Astrocyte (in vitro differentiated cells and primary cell): ENCODE results near the gene PRKCE. TPM values are rescaled to one million over a fixed set of nuclear protein-coding genes. Genes with fewer than 3 reads are reported as not detected.

ENCODE experiments used
- DNase-seq: peaks from one replicate; pipeline ENCODE4 v3.0.0-alpha.2; 2010; ENCODE audit warnings: low read depth
- FAIRE-seq: peaks from 2 replicates; lab custom pipeline; 2011; peaks lifted over from hg19 to GRCh38; lab: Jason Lieb, UNC
- H2AFZ ChIP-seq: 2 replicates; pipeline ENCODE4 v1.6.0; 2012; ENCODE audit warnings: low read depth, low read length, inconsistent platforms
- H3K27ac ChIP-seq: 2 replicates; pipeline ENCODE4 v1.5.1; 2011; ENCODE audit warnings: low read depth, low read length, inconsistent platforms
- H3K27me3 ChIP-seq: 2 replicates; pipeline ENCODE4 v1.6.0; 2011; ENCODE audit warnings: low read length, inconsistent platforms; ENCODE audit not compliant: insufficient read depth
- H3K36me3 ChIP-seq: 2 replicates; pipeline ENCODE4 v1.5.1; 2011; ENCODE audit warnings: low read length, inconsistent platforms; ENCODE audit not compliant: insufficient read depth
- H3K4me1 ChIP-seq: 2 replicates; pipeline ENCODE4 v1.5.1; 2011; ENCODE audit warnings: low read length, inconsistent platforms; ENCODE audit not compliant: insufficient read depth
- H3K4me2 ChIP-seq: 2 replicates; pipeline ENCODE4 v1.6.0; 2012; ENCODE audit warnings: low read length, inconsistent platforms
- H3K4me3 ChIP-seq: 2 replicates; pipeline ENCODE4 v1.5.1; 2011; ENCODE audit warnings: low read depth, mild to moderate bottlenecking, low read length, inconsistent platforms; ENCODE audit not compliant: insufficient read depth
- H3K79me2 ChIP-seq: 2 replicates; pipeline ENCODE4 v1.6.0; 2012; ENCODE audit warnings: mild to moderate bottlenecking, low read length, inconsistent platforms; ENCODE audit not compliant: insufficient read depth
- H3K9ac ChIP-seq: 2 replicates; pipeline ENCODE4 v1.6.0; 2012; ENCODE audit warnings: mild to moderate bottlenecking, low read length, inconsistent platforms
- H3K9me3 ChIP-seq: 2 replicates; pipeline ENCODE4 v1.5.1; 2012; ENCODE audit warnings: low read depth, mild to moderate bottlenecking, low read length, inconsistent platforms; ENCODE audit not compliant: insufficient read depth
- H4K20me1 ChIP-seq: 2 replicates; pipeline ENCODE4 v1.6.0; 2012; ENCODE audit warnings: low read length, inconsistent platforms; ENCODE audit not compliant: insufficient read depth
- H3K27ac Mint-ChIP-seq: one replicate; pipeline ENCODE4 v1.8.0; 2021; ENCODE audit warnings: mild to moderate bottlenecking, mixed read lengths; ENCODE audit not compliant: unreplicated experiment
- H3K27me3 Mint-ChIP-seq: one replicate; pipeline ENCODE4 v1.8.0; 2021; ENCODE audit warnings: low read depth, mixed read lengths; ENCODE audit not compliant: unreplicated experiment
- H3K36me3 Mint-ChIP-seq: one replicate; pipeline ENCODE4 v1.8.0; 2021; ENCODE audit warnings: low read depth, mixed read lengths; ENCODE audit not compliant: unreplicated experiment
- H3K4me1 Mint-ChIP-seq: one replicate; pipeline ENCODE4 v1.8.0; 2021; ENCODE audit warnings: low read depth, mixed read lengths; ENCODE audit not compliant: unreplicated experiment
- H3K4me3 Mint-ChIP-seq: one replicate; pipeline ENCODE4 v1.8.0; 2021; ENCODE audit warnings: mild to moderate bottlenecking, moderate library complexity, mixed read lengths; ENCODE audit not compliant: unreplicated experiment
- H3K9me3 Mint-ChIP-seq: one replicate; pipeline ENCODE4 v1.8.0; 2021; ENCODE audit warnings: mild to moderate bottlenecking, mixed read lengths; ENCODE audit not compliant: unreplicated experiment
- EZH2 ChIP-seq: IDR thresholded peaks from 2 replicates; pipeline ENCODE4 v1.6.1; 2012; ENCODE audit warnings: mild to moderate bottlenecking, low read length, inconsistent platforms; ENCODE audit not compliant: insufficient read depth
- total RNA-seq: library from RNA; stranded (reverse); gene quantifications from 2 replicates; pipeline ENCODE4 v1.2.1, GENCODE V29; 2021
- TF ChIP-seq, protein P1 (sequence below): IDR thresholded peaks from 2 replicates; pipeline ENCODE4 v1.5.1; 2011; ENCODE audit warnings: low read depth, mild to moderate bottlenecking, inconsistent platforms, low read length, moderate library complexity; ENCODE audit not compliant: insufficient read depth

PRKCE gene
- total RNA-seq, 1 donor from 2014 or later = 12.8 TPM

DNA sequence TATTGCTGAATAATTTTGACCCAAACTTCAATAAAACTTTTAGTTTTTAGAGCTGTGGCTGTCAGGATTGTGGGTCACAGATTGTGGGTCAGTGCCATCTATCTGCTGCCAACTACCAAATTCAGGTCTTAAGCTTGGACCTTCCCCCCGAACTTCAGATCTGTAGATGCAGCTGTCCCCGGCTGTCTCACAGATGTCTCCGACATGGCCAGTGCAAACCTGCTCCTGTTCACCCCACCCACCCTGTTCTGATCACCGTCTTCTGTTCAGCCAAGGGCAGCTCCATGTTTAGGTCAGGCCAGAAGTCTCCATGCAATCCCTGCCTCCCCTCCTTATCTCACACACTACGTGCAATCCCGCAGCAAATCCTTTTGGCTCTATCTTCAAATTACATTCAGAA, 175.0 kb downstream of the PRKCE start:
- Histone ChIP-seq H3K27me3 (no peaks in the 10 kb centered on the region), H3K4me2 (peak overlapping the region; percentile 25), H3K27ac (no peak overlapping the region), H3K9ac (no peak overlapping the region), H3K9me3 (peaks cover 3% of the 10 kb centered on the region), H3K4me1 (peaks cover 9% of the 10 kb centered on the region), H2AFZ (no peak overlapping the region), H3K4me3 (no peak overlapping the region), H4K20me1 (peaks cover 18% of the 10 kb centered on the region), H3K79me2 (no peaks in the 10 kb centered on the region), H3K36me3 (no peaks in the 10 kb centered on the region)
- no peak for DNase-seq
- Mint-ChIP-seq H3K4me3 (no peak overlapping the region), H3K27me3 (no peaks in the 10 kb centered on the region), H3K9me3 (peaks cover 12% of the 10 kb centered on the region), H3K4me1 (peaks cover 16% of the 10 kb centered on the region), H3K36me3 (no peaks in the 10 kb centered on the region), H3K27ac (no peak overlapping the region)
- TF ChIP-seq EZH2 = no peak
- TF ChIP-seq, protein P1, sequence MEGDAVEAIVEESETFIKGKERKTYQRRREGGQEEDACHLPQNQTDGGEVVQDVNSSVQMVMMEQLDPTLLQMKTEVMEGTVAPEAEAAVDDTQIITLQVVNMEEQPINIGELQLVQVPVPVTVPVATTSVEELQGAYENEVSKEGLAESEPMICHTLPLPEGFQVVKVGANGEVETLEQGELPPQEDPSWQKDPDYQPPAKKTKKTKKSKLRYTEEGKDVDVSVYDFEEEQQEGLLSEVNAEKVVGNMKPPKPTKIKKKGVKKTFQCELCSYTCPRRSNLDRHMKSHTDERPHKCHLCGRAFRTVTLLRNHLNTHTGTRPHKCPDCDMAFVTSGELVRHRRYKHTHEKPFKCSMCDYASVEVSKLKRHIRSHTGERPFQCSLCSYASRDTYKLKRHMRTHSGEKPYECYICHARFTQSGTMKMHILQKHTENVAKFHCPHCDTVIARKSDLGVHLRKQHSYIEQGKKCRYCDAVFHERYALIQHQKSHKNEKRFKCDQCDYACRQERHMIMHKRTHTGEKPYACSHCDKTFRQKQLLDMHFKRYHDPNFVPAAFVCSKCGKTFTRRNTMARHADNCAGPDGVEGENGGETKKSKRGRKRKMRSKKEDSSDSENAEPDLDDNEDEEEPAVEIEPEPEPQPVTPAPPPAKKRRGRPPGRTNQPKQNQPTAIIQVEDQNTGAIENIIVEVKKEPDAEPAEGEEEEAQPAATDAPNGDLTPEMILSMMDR = no peak
- no peak for FAIRE-seq

DNA sequence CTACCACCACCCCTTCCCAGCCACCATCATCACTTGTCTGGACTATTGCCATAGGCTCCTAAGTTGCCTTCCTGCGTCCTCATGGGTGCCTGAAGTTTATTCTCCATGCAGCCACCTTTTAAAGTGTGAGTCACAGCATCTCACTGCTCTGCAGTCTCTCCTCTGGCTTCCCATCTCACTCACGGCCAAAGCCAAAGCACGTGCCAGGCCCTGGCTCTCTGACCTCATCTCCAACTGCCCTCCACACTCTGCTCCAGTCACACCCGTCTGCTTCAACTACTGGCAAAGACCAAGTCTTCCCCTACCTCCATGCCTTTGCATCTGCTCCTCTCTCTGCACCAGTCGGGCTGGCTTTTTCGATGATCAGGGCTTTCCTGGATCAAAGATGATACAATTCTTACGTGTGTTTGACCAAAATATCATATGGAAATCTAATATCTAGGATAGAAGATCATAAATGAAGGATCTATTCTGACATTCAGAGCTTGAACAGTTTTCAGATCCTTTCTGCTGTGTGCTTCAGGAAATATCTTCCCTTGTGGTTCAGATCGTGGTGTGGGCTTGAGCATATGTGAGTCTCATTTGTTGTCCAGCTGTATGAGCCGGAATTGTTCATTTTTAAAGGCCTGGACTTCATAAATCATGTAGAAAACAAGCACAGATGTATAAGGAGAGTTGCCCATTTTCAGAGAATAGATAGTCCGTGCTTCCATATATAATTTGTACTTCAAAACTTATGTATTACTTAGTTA, 175.6 kb downstream of the PRKCE start:
- H3K9ac ChIP-seq = no peak overlapping the region
- H3K4me1 ChIP-seq = peaks cover 4% of the 10 kb centered on the region
- no peak overlapping the region for H2AFZ ChIP-seq
- H4K20me1 ChIP-seq = peaks cover 13% of the 10 kb centered on the region
- H3K36me3 Mint-ChIP-seq = no peaks in the 10 kb centered on the region
- H3K4me3 ChIP-seq = no peak overlapping the region
- no peak overlapping the region for H3K27ac ChIP-seq
- peaks cover 10% of the 10 kb centered on the region for H3K4me1 Mint-ChIP-seq
- DNase-seq (peak; percentile 78), FAIRE-seq (peak; percentile 75)
- peaks cover 3% of the 10 kb centered on the region for H3K9me3 ChIP-seq
- H3K4me3 Mint-ChIP-seq = no peak overlapping the region
- no peaks in the 10 kb centered on the region for H3K27me3 ChIP-seq
- H3K27ac Mint-ChIP-seq = no peak overlapping the region
- TF ChIP-seq, protein P1 = no peak
- TF ChIP-seq EZH2 = no peak
- H3K9me3 Mint-ChIP-seq = peaks cover 13% of the 10 kb centered on the region
- H3K4me2 ChIP-seq = peak overlapping the region; percentile 25
- H3K27me3 Mint-ChIP-seq = no peaks in the 10 kb centered on the region
- no peaks in the 10 kb centered on the region for H3K36me3 ChIP-seq
- no peaks in the 10 kb centered on the region for H3K79me2 ChIP-seq

DNA sequence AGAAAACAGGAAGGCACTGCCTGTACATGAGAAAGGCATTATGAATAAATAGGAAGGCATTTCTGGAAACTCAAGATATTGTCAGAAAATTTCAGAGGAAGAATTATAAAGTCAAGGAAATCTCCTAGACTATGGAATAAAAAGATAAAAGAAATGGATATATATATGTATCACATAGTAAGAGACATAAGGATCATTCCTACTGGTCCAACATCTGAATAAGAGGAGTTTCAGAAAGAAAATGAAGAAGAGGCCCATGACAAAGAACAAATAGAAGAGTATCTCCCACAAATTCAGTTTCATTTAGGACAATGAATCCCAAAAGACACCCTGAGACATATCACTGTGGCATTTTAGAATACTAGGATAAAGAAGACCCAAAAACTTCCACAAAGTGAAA, 178.8 kb downstream of the PRKCE start:
- no peaks in the 10 kb centered on the region for H3K79me2 ChIP-seq
- no peak for FAIRE-seq
- H3K9ac ChIP-seq = no peak overlapping the region
- H3K27ac Mint-ChIP-seq = no peak overlapping the region
- H3K36me3 ChIP-seq = no peaks in the 10 kb centered on the region
- H2AFZ ChIP-seq = no peak overlapping the region
- peaks cover 3% of the 10 kb centered on the region for H3K27me3 Mint-ChIP-seq
- DNase-seq = no peak
- TF ChIP-seq, protein P1 = no peak
- no peaks in the 10 kb centered on the region for H3K27me3 ChIP-seq
- H3K9me3 ChIP-seq = peaks cover 3% of the 10 kb centered on the region
- no peak overlapping the region for H3K4me2 ChIP-seq
- no peak overlapping the region for H3K4me3 Mint-ChIP-seq
- peaks cover 15% of the 10 kb centered on the region for H3K9me3 Mint-ChIP-seq
- H3K36me3 Mint-ChIP-seq = no peaks in the 10 kb centered on the region
- H3K27ac ChIP-seq = no peak overlapping the region
- peaks cover 9% of the 10 kb centered on the region for H3K4me1 Mint-ChIP-seq
- H4K20me1 ChIP-seq = peaks cover 8% of the 10 kb centered on the region
- H3K4me1 ChIP-seq = no peaks in the 10 kb centered on the region
- H3K4me3 ChIP-seq = no peak overlapping the region
